Colonic mucosa (tissue), 4 donors: ENCODE results near the gene OLIG2. TPM values are rescaled to one million over a fixed set of nuclear protein-coding genes. Genes with fewer than 3 reads are reported as not detected.

ENCODE experiments used
- DNase-seq: peaks from one replicate; pipeline ENCODE4 v3.0.0-alpha.2; 2020
- H3K27ac ChIP-seq: fragments of 200-600 bp; one replicate; pipeline ENCODE4 v1.8.0; 2021
- H3K27me3 ChIP-seq: fragments of 200-600 bp; one replicate; pipeline ENCODE4 v1.8.0; 2021
- H3K36me3 ChIP-seq: fragments of 200-600 bp; one replicate; pipeline ENCODE4 v1.8.0; 2021
- H3K4me1 ChIP-seq: fragments of 200-600 bp; one replicate; pipeline ENCODE4 v1.8.0; 2021; ENCODE audit warnings: mild to moderate bottlenecking
- H3K4me3 ChIP-seq: fragments of 200-600 bp; one replicate; pipeline ENCODE4 v1.8.0; 2021
- H3K9ac ChIP-seq, 2 donors: one replicate each; pipeline ENCODE4 v1.7.0; 2013; ENCODE audit warnings: control low read depth in 2 of 2, low read depth in 2 of 2, low read length in 2 of 2
- H3K9me3 ChIP-seq: fragments of 200-600 bp; one replicate; pipeline ENCODE4 v1.8.0; 2021
- intact Hi-C: fragments of 100-400 bp; cut with DNase I; formaldehyde crosslinking; loops from one replicate; pipeline ENCODE4 v1.14.1; 2022
- total RNA-seq, 2 donors: library from RNA; stranded (reverse); fragmentation: NEBNext Ultra II Directional in 1 of 2; extraction: Animal tissue kit (Norgen Biotek cat#: 25700) in 1 of 2; gene quantifications; one replicate each; pipeline ENCODE4 v1.2.1, GENCODE V29; 2021
- TF ChIP-seq, protein P1 (sequence below): fragments of 200-600 bp; IDR thresholded peaks from one replicate; pipeline ENCODE4 v1.8.0; 2022; ENCODE audit warnings: antibody characterized with exemption, mild to moderate bottlenecking
- donor health status: healthy.
- donor health status: DM: no; HTN: no; CAD: no.
- donor health status: DM: no; HTN: no; CAD: no.

The OLIG2 gene
- total RNA-seq, 2 donors from 2014 or later = not detected

DNA sequence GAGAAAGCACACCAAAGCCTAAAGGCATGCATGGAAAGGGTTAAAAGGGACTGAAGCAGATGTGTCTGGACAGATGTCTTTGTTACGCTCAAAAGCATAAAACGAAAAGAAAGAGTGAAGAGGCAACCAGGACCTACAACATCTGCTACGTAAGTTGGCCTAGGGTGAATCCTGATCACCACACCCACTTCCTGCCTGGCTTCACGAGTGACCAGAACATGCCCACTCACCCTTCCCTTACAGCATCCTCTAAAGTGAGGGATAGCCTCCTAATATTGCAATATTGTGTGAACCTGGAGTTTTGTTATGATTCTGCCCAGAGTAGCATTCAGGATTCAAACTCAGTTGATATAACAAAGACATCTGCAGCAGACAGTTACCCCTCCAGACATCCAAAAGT, 10.6 kb upstream of the OLIG2 start:
- Histone ChIP-seq H3K27ac (no peak overlapping the region), H3K9me3 (no peaks in the 10 kb centered on the region), H3K4me3 (no peak overlapping the region), H3K27me3 (peaks cover 20% of the 10 kb centered on the region), H3K4me1 (no peaks in the 10 kb centered on the region), H3K36me3 (no peaks in the 10 kb centered on the region), H3K9ac (no peak overlapping the region)
- intact Hi-C loops = no loop called here
- TF ChIP-seq, protein P1, sequence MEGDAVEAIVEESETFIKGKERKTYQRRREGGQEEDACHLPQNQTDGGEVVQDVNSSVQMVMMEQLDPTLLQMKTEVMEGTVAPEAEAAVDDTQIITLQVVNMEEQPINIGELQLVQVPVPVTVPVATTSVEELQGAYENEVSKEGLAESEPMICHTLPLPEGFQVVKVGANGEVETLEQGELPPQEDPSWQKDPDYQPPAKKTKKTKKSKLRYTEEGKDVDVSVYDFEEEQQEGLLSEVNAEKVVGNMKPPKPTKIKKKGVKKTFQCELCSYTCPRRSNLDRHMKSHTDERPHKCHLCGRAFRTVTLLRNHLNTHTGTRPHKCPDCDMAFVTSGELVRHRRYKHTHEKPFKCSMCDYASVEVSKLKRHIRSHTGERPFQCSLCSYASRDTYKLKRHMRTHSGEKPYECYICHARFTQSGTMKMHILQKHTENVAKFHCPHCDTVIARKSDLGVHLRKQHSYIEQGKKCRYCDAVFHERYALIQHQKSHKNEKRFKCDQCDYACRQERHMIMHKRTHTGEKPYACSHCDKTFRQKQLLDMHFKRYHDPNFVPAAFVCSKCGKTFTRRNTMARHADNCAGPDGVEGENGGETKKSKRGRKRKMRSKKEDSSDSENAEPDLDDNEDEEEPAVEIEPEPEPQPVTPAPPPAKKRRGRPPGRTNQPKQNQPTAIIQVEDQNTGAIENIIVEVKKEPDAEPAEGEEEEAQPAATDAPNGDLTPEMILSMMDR = no peak
- no peak for DNase-seq

DNA sequence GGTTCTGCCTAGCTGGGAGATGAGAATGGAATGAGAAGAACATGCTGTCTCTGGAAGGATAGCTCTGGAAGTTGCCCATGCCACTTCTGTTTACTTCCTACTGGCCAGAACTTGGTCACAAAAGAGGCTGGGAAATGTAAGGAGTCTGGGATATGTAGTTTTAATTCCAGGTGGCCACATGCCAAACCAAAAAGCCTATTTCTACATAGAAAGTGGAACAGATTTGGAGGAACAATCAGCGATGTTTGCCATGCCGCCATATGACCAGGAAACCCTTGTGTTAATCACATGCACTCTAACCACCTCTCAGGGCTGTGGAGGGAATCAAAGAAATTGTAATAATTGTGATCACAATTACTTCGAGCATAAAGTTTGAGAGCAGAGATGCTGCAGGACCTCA, 10.0 kb upstream of the OLIG2 start:
- H3K9me3 ChIP-seq = no peaks in the 10 kb centered on the region
- intact Hi-C loops = no loop called here
- H3K9ac ChIP-seq = no peak overlapping the region
- H3K27ac ChIP-seq = no peak overlapping the region
- no peak for DNase-seq
- H3K4me1 ChIP-seq = no peaks in the 10 kb centered on the region
- peaks cover 26% of the 10 kb centered on the region for H3K27me3 ChIP-seq
- H3K36me3 ChIP-seq = no peaks in the 10 kb centered on the region
- H3K4me3 ChIP-seq = no peak overlapping the region
- TF ChIP-seq, protein P1 = no peak

DNA sequence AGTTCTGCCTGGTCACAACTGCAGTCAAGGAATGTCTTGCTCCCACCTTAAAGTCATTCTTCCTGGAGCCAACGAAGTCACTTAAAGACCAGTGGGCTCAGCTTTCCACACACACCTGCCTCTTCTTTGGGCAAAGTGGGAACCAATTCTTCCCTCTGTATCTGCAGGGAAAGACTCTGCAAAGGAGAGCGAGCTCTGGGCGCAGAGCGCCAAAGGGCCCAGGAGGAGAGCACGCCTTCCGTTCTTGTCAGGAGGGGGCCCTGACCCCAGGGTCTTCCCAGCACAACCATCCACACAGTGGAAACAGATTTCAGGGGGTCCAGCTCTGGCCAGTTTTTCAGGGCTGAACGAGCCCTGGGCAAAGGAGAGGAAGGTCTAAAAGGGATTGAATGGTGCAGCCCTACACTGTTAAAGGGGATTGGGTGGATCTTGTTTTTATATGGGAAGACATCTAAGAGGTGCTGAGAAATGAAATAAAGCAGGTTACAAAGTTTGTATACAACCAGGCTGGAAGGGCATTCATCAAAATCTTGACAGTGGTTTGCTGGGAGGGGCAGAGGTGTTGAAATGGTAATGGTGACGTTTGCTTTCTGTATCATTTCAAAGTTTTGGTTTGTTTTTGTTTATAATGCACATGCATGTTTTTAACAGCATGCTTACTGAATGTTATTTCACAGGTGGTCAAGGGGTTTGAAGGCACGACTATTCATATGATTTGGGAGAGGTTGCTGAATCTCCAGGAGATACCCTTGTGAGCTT, 6.8 kb upstream of the OLIG2 start:
- Histone ChIP-seq H3K9ac (no peak overlapping the region), H3K27me3 (peaks cover 55% of the 10 kb centered on the region), H3K9me3 (no peaks in the 10 kb centered on the region), H3K27ac (no peak overlapping the region), H3K36me3 (no peaks in the 10 kb centered on the region), H3K4me3 (no peak overlapping the region), H3K4me1 (no peaks in the 10 kb centered on the region)
- TF ChIP-seq, protein P1 = no peak
- intact Hi-C loops = no loop called here
- no peak for DNase-seq

DNA sequence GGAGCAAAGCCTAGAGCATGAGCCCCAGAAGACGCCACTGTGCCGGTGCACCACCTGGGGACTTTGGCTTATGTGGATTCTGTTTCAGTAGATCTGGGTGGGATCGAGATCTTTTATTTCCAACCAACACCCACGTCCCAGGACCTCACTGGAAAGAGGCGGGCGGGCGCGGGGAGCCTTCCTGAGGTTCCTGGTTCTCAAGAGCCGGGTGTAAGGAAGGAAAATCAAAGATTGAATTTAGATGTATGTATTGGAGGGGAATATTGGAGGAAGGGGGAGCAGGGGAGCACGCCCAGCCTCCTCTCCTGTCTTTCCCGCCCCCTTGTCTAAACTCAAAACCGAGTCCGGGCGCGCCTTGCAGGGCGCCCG, 6.2 kb upstream of the OLIG2 start:
- Histone ChIP-seq H3K36me3 (no peaks in the 10 kb centered on the region), H3K4me1 (no peaks in the 10 kb centered on the region), H3K27me3 (peaks cover 61% of the 10 kb centered on the region), H3K9ac (no peak overlapping the region), H3K27ac (no peak overlapping the region), H3K9me3 (no peaks in the 10 kb centered on the region), H3K4me3 (no peak overlapping the region)
- no peak for DNase-seq
- intact Hi-C loops = no loop called here
- TF ChIP-seq, protein P1 = no peak

DNA sequence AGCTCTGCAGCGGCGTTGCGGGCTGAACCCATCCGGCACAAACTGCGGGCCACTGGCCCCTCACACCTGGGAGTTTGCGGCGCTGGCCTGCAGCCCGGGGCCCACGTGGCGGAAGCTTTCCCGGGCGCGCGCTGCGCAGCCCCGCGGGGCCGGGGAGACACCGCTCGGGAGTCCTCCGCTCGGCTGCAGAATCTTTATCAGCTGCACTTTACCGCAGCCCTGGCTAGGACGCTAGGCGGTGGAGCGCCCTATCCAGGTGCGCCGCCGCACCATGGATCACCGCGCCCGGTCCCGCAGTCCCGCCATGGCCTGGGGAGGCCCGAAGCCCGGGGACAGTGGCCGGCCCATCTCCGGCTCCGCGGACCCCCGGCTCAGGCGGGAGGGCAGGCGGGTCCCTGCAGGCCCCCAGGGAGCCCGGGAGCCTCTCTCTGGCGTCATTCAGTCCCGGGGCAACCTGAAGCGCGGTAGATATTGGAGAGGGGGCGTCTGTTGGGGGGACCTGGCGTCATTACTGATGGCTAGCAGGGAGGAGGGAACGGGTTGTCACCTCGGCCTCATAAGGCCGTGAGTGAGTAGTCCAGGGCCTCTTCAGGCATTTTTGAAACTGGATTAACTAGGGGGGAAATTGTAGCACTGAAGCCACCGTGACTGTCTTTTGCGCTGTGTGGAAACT, 5.7 kb upstream of the OLIG2 start:
- Histone ChIP-seq H3K9ac (no peak overlapping the region), H3K9me3 (no peaks in the 10 kb centered on the region), H3K27ac (no peak overlapping the region), H3K27me3 (peaks cover 66% of the 10 kb centered on the region), H3K4me1 (no peaks in the 10 kb centered on the region), H3K4me3 (no peak overlapping the region), H3K36me3 (no peaks in the 10 kb centered on the region)
- no peak for DNase-seq
- intact Hi-C loops = no loop called here
- TF ChIP-seq, protein P1 = no peak
